Left lobe of liver (tissue), 2 donors: ENCODE data around the gene CLCNKA. TPM values are rescaled to one million over a fixed set of nuclear protein-coding genes. Genes with fewer than 3 reads are reported as not detected.

Experiments used
- ATAC-seq: fragments of 200-7000 bp; cut with Tn5 transposase; one replicate; pipeline ENCODE4 v1.9.1; 2020; ENCODE audit warnings: mild to moderate bottlenecking, moderate library complexity
- DNase-seq: peaks from one replicate; pipeline ENCODE4 v3.0.0-alpha.2; 2020; ENCODE audit warnings: low spot score
- total RNA-seq: library from RNA; stranded (reverse); gene quantifications from one replicate; pipeline ENCODE4 v1.2.1, GENCODE V29; 2021
- donor health status: DM: no; HTN: no; CAD: no; lungs with moderate emphysema.
- donor health status: DM: no; HTN: yes; CAD: no.

CLCNKA gene
- total RNA-seq, 1 donor from 2014 or later: 0.08 TPM

DNA sequence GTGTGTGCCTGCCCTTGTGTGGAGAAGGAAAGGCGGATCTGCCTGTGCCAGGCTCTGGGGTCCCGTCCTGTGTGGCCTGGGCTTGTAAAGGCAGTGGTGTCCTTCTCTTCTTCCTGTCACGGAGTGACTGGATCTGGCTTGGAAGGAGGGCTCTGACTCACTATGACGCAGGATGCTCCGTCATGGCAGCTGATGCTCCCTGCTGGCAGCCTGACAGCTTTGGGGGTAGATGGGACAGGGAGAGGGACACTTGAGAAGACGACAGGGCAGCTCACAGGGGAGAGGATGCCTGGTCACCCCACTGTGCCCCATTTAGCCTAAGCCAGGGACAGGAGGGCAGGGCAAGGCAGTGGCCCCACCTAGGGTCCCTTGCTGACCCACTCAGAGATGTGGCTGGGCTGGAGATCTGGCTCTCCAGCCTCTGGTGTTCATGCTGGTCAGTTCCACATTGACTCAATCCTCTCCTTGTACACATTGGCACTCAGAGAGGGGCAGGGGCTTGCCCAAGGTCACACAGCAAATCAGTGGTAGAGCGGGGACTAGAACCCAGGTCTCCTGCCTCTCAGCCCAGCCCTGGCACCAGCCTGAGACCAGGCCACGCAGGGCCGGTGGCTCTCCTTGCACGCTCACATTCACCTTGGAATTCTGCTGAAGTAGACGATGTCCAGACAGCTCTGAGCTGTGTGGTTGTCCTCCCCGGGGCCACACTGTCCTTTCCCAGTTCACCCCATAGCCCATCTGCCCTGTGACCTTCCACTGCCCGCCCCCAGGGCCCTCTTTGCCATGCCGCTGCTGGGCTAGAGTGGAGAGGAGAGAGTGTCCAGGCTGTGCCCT, 54.4 kb downstream of the CLCNKA start:
- no peak for DNase-seq

DNA sequence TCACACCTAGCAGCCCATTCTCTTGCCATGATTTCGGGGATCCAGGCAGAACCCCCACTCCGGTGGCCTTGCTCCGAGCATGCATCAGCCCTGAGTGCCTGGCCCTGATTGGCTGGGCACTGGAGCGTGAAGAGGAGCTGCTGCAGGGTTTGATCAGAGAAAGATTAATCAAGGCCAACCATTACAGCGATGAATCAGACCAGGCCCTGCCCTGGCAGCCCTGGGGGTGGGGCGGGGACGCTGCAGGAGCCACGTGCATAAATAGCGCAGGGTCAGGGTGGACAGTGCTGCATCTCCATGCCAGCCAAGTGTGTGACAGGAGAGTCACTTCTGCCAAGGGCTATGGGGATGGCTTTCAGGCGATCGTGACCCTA, 55.0 kb downstream of the CLCNKA start:
- DNase-seq: no peak

More for the DNA sequence above, 54.4 kb downstream of the CLCNKA start:
- no peak for ATAC-seq

DNA sequence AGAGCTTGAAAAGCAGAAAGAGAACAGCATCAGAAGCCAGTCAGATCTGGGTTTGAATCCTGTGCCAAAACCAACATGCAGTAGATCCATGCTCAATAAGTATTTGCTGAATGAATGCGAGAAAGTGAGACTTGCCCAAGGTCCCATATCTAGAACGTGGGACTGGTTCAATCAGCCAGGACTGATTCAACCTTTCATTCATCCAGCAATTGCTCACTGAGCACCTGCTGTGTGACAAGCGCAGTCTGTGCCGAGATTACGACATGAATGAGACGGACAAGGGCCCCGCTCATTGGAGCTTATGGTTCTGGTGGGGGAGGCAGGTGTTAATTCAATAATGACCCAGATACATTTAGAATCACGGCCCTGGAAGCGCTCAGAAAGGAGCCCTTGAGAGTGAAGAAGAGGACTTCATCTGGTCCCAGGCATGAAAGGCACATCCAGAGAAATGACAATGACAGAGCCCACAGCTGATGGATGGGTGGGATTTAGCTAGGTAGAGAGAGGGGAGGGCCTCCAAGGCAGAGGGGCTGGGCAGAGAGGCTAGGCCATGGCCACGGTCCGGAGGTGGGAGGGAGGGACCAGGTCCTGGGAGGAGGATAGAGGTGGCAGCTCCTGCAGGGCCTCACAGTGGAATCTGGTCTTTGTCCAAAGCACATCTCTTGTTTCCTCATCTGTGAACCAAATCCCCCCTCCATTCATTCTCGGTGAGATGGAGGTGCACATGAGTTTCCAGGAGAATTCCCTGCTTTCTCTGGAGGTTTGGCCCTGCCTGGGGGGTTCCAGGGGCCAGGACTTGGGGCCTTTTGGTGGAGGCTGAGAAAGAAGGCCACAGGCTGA, 55.8 kb downstream of the CLCNKA start:
- DNase-seq: no peak
- no peak for ATAC-seq

More for the DNA sequence above, 55.0 kb downstream of the CLCNKA start:
- peak; percentile 64 for ATAC-seq

DNA sequence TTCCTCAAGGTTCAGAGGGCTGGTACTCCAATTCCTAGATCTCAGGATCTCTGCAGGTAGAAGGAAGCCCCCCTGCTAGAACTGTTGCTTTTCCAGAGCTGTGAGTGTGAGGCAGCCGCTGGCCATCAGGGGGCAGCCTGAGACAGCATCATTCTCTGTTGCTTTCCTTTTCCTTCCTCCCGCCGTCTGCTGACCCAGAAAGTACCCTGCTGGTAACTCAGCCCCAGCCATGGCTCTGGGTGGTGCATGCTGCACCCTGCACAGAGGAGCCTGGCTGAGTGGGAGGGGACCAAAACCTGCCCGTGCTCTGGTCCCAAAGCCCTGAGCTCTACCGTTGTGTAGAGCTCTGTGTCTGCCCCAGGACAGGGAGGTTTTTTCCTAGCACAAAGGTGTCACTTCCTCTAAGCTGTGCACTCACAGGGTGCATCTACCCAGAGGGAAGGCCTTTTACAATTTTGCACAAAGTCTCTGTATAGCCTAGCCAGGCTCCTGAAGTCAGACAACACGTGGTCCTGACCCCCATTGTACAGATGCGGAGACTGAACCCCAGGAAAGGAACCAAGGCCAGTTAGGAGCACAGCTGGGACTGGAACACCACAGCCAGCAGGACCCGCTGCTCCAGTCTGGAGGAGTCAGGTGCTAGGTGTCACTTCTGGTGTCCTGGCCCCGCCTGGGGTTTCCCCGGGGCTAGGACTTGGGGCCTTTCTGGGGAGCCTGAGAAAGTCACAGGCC, 57.3 kb downstream of the CLCNKA start:
- DNase-seq: peak; percentile 78
- ATAC-seq: peak; percentile 82

DNA sequence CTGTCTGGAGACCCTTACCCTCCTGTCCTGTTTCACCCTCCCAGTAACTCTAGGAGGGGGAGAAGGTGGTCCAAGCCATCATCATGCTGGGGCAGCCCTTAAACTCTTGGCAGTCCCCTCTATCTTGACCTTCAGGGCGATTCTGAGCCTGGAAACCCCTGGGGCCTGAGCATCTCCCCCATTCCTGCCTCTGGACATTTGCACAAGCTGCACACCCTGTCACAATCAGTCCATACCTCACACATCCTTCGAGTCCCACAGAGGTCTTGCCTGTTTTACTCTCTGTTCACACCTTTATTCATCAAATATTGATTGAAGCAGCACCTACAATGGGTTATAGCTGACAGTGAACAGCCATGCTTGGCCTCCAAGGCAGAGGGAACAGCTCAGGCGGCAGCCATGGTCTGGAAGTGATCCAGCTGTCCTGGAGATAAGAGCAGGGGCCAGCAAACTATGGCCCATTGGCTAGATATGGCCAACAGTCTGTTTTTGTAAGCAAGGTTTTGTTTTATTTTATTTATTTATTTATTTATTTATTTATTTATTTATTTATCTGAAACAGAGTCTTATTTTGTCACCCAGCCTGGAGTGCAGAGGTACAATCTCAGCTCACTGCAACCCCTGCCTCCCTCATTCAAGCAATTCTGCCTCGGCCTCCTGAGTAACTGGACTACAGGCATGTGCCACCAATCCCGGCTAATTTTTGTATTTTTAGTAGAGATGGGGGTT, 58.8 kb downstream of the CLCNKA start:
- DNase-seq (no peak), ATAC-seq (no peak)

GRCh38 chr1:16081636-16082035, 59.8 kb downstream of the CLCNKA start:
- DNase-seq: no peak

DNA sequence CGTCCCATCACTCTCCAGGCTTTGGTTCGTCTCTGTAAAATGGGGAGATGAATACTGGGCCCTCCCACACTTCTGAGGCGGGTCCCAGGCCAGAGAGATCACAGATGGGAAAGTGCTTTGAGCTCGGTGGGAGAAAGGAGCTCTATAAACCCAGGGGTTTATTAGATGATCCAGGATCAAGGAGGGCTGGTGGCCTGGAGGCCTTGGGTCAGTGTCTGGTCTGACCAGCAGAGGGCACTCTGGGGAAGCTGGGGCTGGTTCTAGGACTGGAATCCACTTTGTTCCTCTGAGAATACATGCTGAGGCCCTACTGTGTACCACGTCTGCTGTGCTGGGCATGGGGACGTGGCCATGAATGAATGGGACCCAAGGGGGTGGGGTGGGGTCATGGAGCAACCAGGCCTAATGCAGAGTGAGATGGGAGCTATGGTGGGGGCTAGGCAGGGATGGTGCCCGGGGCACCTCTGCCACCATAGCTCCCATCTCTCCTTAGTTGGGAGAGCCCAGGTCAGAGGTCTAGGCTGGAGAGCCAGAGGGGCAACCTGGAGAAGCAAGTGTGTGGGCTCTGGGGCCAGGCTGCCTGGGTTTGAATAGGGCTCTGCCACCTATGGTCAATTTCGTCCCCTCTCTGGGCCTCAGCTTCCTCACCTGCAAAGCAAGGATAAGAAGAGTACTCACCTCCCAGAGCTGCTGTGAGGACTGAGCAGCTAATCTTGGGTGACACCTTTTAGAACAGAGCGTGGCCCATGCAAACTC, 60.6 kb downstream of the CLCNKA start:
- ATAC-seq (peak; percentile 82), DNase-seq (peak; percentile 70)

More at GRCh38 chr1:16081636-16082035, 59.8 kb downstream of the CLCNKA start:
- ATAC-seq: no peak

DNA sequence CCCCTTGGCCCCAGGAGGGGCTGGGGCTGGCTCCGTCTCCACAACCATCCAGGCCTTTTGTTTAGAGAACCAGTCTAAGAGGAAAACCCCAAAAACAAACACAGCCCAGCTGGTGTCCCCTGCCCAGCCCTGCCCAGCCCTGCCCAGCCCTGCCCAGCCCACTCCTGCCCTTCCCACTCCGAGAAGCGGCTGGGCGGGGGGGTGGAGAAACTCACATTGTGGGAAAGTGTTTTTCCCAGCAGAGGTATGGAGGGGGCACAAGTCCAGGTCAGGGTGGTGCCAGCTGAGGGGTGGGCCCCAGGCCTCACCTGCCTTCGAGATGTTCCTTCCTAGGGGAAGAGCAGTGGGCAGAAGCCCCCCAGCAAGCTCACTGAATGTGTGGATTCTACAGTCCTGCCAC, 61.6 kb downstream of the CLCNKA start:
- no peak for DNase-seq
- no peak for ATAC-seq

Other genes with a start within 250 kb of the CLCNKA start
- gene UQCRHL, start 214.4 kb upstream of the CLCNKA start, total RNA-seq: 0.98 TPM
- gene SPEN, start 174.3 kb upstream of the CLCNKA start, total RNA-seq: 28.7 TPM
- 14.3 TPM for gene ZBTB17, start 45.9 kb upstream of the CLCNKA start, total RNA-seq
- gene SRARP, start 17.8 kb upstream of the CLCNKA start, total RNA-seq: not detected
- gene HSPB7, start 4.0 kb upstream of the CLCNKA start, total RNA-seq: 1.2 TPM
- gene CLCNKB, start 21.7 kb downstream of the CLCNKA start, total RNA-seq: not detected
- not detected for gene FAM131C, start 51.6 kb downstream of the CLCNKA start, total RNA-seq
- gene EPHA2, start 134.0 kb downstream of the CLCNKA start, total RNA-seq: 6.5 TPM
- gene ARHGEF19, start 190.6 kb downstream of the CLCNKA start, total RNA-seq: 1.9 TPM
- 4.7 TPM for gene CPLANE2, start 215.1 kb downstream of the CLCNKA start, total RNA-seq